ENCODE data around the gene GPHN. TPM values are rescaled to one million over a fixed set of nuclear protein-coding genes. Genes with fewer than 3 reads are reported as not detected.

GPHN gene
- total RNA-seq, 6 donors from 2014 or later: 24.4 to 45.1 (median 31.5) TPM

GRCh38 chr14:66923251-66923650, 415.3 kb downstream of the GPHN start:
- 89 to 98% methylated on average over 1 of the region's 1 CpG for WGBS, 2 donors
- DNase-seq: no peak
- H3K27ac ChIP-seq: no peak overlapping the region
- H3K27me3 ChIP-seq: no peaks in the 10 kb centered on the region
- no peaks in the 10 kb centered on the region for H3K9me3 ChIP-seq
- ATAC-seq (ENCODE audit: low FRiP score in 2 of 2): no peak
- TF ChIP-seq POLR2AphosphoS5 (IDR thresholded peaks at IDR 0.05): no peak
- TF ChIP-seq CTCF (IDR thresholded peaks at IDR 0.05): no peak
- no peak for TF ChIP-seq POLR2A (IDR thresholded peaks at IDR 0.05)
- no peak for TF ChIP-seq EP300 (IDR thresholded peaks at IDR 0.05)
- H3K4me3 ChIP-seq: no peak overlapping the region
- H3K36me3 ChIP-seq: peaks cover 0 to 15% (median 8%) of the 10 kb centered on the region in 4 donors
- no peaks in the 10 kb centered on the region for H3K4me1 ChIP-seq

- WGBS, 2 donors: 85 to 87% methylated on average over 4 of the region's 4 CpGs
- peaks cover 0 to 9% (median 1%) of the 10 kb centered on the region in 4 donors for H3K36me3 ChIP-seq
Measured at GRCh38 chr14:66939409-66939808, 431.5 kb downstream of the GPHN start.

GRCh38 chr14:66944872-66945271, 436.9 kb downstream of the GPHN start:
- DNase-seq (no peak), ATAC-seq (ENCODE audit: low FRiP score in 2 of 2) (no peak)
- Histone ChIP-seq H3K4me3 (no peak overlapping the region), H3K27ac (no peak overlapping the region), H3K4me1 (no peaks in the 10 kb centered on the region), H3K27me3 (no peaks in the 10 kb centered on the region), H3K36me3 (peaks cover 0 to 27% (median 7%) of the 10 kb centered on the region in 4 donors), H3K9me3 (peaks cover 45 to 75% (median 59%) of the 10 kb centered on the region in 4 donors)
- 94 to 99% methylated on average over 5 of the region's 5 CpGs for WGBS, 2 donors
- no peak for TF ChIP-seq POLR2A (IDR thresholded peaks at IDR 0.05)
- no peak for TF ChIP-seq CTCF (IDR thresholded peaks at IDR 0.05)
- TF ChIP-seq POLR2AphosphoS5 (IDR thresholded peaks at IDR 0.05): no peak
- no peak for TF ChIP-seq EP300 (IDR thresholded peaks at IDR 0.05)

More at GRCh38 chr14:66939409-66939808, 431.5 kb downstream of the GPHN start:
- Histone ChIP-seq H3K27me3 (no peaks in the 10 kb centered on the region), H3K4me3 (no peak overlapping the region), H3K9me3 (peaks cover 20 to 42% (median 32%) of the 10 kb centered on the region in 4 donors), H3K4me1 (no peaks in the 10 kb centered on the region), H3K27ac (no peak overlapping the region)
- ATAC-seq (ENCODE audit: low FRiP score in 2 of 2) (no peak), DNase-seq (no peak)
- no peak for TF ChIP-seq EP300 (IDR thresholded peaks at IDR 0.05)
- TF ChIP-seq POLR2AphosphoS5 (IDR thresholded peaks at IDR 0.05): no peak
- no peak for TF ChIP-seq CTCF (IDR thresholded peaks at IDR 0.05)
- TF ChIP-seq POLR2A (IDR thresholded peaks at IDR 0.05): no peak

GRCh38 chr14:66955159-66955558, 447.2 kb downstream of the GPHN start:
- H3K4me1 ChIP-seq: no peaks in the 10 kb centered on the region
- H3K4me3 ChIP-seq: no peak overlapping the region
- H3K36me3 ChIP-seq: peaks cover 0 to 11% (median 0%) of the 10 kb centered on the region in 4 donors
- no peak for DNase-seq
- 78 to 94% methylated on average over 2 of the region's 2 CpGs for WGBS, 2 donors
- no peak for ATAC-seq (ENCODE audit: low FRiP score in 2 of 2)
- no peak for TF ChIP-seq EP300 (IDR thresholded peaks at IDR 0.05)
- TF ChIP-seq CTCF (IDR thresholded peaks at IDR 0.05): no peak
- TF ChIP-seq POLR2AphosphoS5 (IDR thresholded peaks at IDR 0.05): no peak
- no peak for TF ChIP-seq POLR2A (IDR thresholded peaks at IDR 0.05)
- no peak overlapping the region for H3K27ac ChIP-seq
- peaks cover 4 to 19% (median 6%) of the 10 kb centered on the region in 4 donors for H3K9me3 ChIP-seq
- H3K27me3 ChIP-seq: no peaks in the 10 kb centered on the region

- Histone ChIP-seq H3K4me1 (no peaks in the 10 kb centered on the region), H3K27ac (no peak overlapping the region), H3K9me3 (peaks cover 4 to 20% (median 6%) of the 10 kb centered on the region in 4 donors), H3K4me3 (no peak overlapping the region), H3K36me3 (peaks cover 0 to 8% (median 0%) of the 10 kb centered on the region in 4 donors), H3K27me3 (no peaks in the 10 kb centered on the region)
- TF ChIP-seq CTCF (IDR thresholded peaks at IDR 0.05) (no peak), EP300 (IDR thresholded peaks at IDR 0.05) (no peak), POLR2A (IDR thresholded peaks at IDR 0.05) (no peak), POLR2AphosphoS5 (IDR thresholded peaks at IDR 0.05) (no peak)
- no peak for ATAC-seq (ENCODE audit: low FRiP score in 2 of 2)
- WGBS, 2 donors: 82 to 97% methylated on average over 3 of the region's 3 CpGs
- no peak for DNase-seq
Measured at GRCh38 chr14:66959437-66960050, 451.6 kb downstream of the GPHN start.

All from upper lobe of left lung (tissue), 6 donors.